IPS-15b (cell line): Measurements from ENCODE around the gene MAGEA11.
"Not testable (repeated sequence)": the region's sequence is repeated elsewhere in the genome, so short reads cannot be mapped to it uniquely, and the experiment has no call there.

Experiments
- H3K27me3 ChIP-seq: one replicate; pipeline ENCODE4 v1.6.1; 2013; ENCODE audit warnings: low read length; ENCODE audit not compliant: control insufficient read depth, insufficient read depth
- H3K36me3 ChIP-seq: one replicate; pipeline ENCODE4 v1.6.1; 2013; ENCODE audit warnings: low read length; ENCODE audit not compliant: control insufficient read depth, insufficient read depth
- H3K4me1 ChIP-seq: one replicate; pipeline ENCODE4 v1.6.1; 2013; ENCODE audit warnings: mild to moderate bottlenecking, low read length; ENCODE audit not compliant: control insufficient read depth, insufficient read depth
- H3K4me3 ChIP-seq: one replicate; pipeline ENCODE4 v1.5.1; 2013; ENCODE audit warnings: low read depth, low read length
- H3K9ac ChIP-seq: one replicate; pipeline ENCODE4 v1.6.1; 2013; ENCODE audit warnings: low read depth, mild to moderate bottlenecking, low read length
- H3K9me3 ChIP-seq: one replicate; pipeline ENCODE4 v1.6.1; 2013; ENCODE audit warnings: mild to moderate bottlenecking, low read length; ENCODE audit not compliant: control insufficient read depth, insufficient read depth

The MAGEA11 gene

DNA sequence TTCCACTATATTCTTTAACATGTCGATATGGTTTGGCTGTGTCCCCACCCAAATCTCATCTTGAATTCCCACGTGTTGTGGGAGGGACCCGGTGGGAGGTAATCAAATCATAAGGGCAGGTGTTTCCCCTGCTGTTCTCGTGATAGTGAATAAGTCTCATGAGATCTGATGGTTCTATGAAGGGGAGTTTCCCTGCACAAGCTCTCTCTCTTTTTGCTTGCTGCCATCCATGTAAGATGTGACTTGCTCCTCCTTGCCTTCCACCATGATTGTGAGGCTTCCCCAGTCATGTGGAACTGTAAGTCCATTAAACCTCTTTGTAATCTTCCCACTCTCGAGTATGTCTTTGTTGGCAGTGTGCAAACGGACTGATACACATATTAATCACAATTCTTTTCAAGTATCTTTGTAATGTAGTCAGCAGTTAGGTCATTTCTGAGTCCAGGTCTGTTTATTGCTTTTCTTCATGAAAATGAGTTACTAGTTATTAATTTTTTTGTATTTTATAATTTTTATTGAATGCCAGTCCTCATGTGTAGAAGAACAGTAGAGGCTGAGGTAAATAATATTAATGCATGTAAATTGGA lies 19.1 kb upstream of the MAGEA11 start:
- H3K9me3 ChIP-seq, H3K9ac ChIP-seq, H3K36me3 ChIP-seq, H3K27me3 ChIP-seq, H3K4me1 ChIP-seq, H3K4me3 ChIP-seq: not testable (repeated sequence)

DNA sequence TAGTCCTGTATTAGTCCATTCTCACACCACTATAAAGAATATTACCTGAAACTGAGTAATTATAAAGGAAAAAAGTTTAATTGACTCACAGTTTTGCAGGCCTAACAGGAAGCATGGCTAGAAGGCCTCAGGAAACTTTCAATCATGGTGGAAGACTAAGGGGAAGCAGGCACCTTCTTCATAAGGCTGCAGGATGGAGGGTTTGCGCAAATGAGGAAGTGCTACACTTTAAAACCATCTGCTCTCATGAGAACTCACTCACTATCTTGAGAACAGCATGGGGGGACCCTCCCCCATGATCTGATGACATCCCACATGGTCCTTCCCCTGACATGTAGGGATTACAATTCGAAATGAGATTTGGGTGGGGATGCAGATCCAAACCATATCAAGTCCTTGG lies 12.1 kb upstream of the MAGEA11 start:
- H3K36me3 ChIP-seq: no peaks in the 10 kb centered on the region
- H3K27me3 ChIP-seq: no peaks in the 10 kb centered on the region
- peaks cover 2% of the 10 kb centered on the region for H3K9me3 ChIP-seq
- no peak overlapping the region for H3K4me3 ChIP-seq
- no peak overlapping the region for H3K9ac ChIP-seq
- no peaks in the 10 kb centered on the region for H3K4me1 ChIP-seq

DNA sequence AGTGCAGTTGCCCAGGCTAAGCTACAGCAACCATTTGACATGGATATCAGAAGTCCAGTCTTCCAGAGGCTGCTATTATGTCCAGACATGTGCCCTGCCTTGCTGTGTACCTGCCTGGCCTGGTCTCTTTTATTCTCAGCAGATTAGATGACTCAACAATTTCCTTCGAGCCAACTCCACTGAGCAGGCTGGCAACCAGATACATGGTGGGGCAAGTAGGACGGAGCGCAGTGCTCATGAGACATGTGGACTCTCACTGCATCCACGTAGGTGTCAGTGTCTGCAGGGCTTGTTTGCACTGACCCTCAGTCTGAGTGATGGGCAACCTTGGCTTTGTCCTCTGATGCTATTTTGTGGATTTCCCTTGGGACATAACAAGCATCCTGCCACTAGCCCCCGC lies 7.2 kb upstream of the MAGEA11 start:
- Histone ChIP-seq H3K36me3 (no peaks in the 10 kb centered on the region), H3K4me3 (no peak overlapping the region), H3K27me3 (no peaks in the 10 kb centered on the region), H3K9me3 (no peaks in the 10 kb centered on the region), H3K9ac (no peak overlapping the region), H3K4me1 (no peaks in the 10 kb centered on the region)

DNA sequence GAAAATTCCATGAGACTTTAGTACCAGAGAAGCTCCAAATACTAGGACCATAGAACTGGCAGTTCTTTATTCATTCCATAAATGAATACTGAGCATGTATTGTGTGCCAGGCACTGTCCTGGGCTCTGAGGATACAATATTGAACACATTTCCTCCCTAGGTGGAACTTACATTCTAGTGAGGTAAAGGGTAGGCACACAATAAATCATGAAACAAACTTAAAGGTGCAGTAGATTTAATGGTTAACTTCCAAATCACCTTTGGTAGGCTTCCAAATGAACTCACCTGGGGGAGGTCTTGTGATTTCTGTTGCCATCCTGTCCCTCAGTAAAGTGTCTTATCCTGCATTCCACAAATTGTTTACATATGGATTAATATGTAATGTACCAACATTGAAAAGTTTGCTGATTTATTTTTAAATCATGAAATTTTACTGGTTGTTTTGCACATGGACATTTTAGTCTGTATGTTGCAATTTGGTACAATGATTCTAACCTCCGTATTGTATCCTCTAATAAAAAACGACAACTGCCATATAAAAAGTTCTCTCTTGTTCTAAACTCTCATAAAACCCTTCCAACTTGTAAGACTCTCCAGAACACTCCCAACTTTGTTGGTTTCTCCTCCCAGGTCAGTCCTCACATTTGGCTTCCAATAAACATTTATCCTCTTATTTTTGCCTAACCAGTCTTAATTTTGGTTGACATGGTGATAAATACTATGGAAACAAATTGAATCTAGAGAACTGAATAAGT lies 4.5 kb upstream of the MAGEA11 start:
- Histone ChIP-seq H3K4me1 (no peaks in the 10 kb centered on the region), H3K9me3 (no peaks in the 10 kb centered on the region), H3K27me3 (no peaks in the 10 kb centered on the region)

DNA sequence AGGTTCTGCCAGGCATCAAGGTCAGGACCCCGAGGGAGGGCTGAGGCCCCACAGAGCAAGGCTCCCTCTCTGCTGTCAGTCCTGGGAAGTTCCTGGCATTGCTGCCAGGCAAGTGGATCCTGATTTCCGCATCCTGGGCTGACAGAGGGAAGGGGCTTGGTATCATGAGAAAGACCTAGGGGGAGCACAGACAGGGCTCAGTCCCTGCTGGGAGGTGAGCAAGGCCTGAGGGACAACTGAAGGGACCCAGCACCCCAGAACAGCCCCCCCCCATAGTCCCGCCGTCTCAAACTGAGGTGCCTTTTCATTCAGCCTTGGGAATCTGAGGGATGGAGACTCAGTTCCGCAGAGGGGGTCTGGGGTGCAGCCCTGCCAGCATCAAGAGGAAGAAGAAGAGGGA lies 971 bp downstream of the MAGEA11 start:
- H3K9ac ChIP-seq: no peak overlapping the region
- H3K36me3 ChIP-seq: peaks cover 4% of the 10 kb centered on the region
- H3K4me1 ChIP-seq: no peaks in the 10 kb centered on the region
- H3K27me3 ChIP-seq: peaks cover 8% of the 10 kb centered on the region
- no peak overlapping the region for H3K4me3 ChIP-seq
- H3K9me3 ChIP-seq: no peaks in the 10 kb centered on the region

More for the DNA sequence above, 4.5 kb upstream of the MAGEA11 start:
- Histone ChIP-seq H3K4me3 (no peak overlapping the region), H3K36me3 (no peaks in the 10 kb centered on the region), H3K9ac (no peak overlapping the region)

DNA sequence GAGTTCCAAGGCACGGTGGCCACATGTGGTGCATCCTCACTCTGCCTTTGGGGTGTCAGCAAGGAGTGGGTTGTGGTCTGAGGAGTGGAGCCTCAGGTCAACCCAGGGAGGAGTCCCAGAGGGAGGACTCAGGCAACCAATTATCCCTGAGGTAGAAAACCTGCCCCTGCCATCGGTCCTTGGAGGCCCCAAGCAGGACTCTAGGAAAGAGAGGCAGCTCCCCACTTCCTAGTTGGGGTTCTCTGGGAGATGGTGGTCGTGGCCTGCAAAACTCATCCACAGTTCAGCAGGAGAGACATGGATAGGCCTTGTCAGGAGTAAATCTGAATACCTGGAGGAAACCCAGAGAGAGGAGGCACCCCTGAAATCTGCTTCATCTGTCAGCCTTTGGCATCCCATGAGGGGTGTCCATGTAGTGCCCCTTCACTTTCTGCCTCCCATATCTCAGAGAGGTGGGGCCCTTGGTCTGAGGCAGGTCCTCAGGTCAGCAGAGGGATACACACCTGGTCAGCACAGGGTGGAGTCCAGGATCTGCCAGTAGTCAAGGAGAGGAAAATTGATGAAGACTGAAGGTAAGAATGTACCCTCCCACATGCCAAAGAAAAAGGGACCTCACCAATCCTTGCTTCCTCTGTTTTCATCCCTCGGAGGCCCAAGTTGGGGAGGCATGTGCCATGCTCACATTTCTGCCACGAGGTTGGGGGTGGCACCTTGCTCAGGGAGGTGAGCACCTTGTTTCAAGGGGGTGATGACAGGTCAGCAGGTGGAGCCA lies 1.6 kb downstream of the MAGEA11 start:
- Histone ChIP-seq H3K4me3 (no peak overlapping the region), H3K9ac (no peak overlapping the region), H3K36me3 (peaks cover 4% of the 10 kb centered on the region), H3K9me3 (no peaks in the 10 kb centered on the region), H3K4me1 (no peaks in the 10 kb centered on the region), H3K27me3 (peaks cover 8% of the 10 kb centered on the region)

DNA sequence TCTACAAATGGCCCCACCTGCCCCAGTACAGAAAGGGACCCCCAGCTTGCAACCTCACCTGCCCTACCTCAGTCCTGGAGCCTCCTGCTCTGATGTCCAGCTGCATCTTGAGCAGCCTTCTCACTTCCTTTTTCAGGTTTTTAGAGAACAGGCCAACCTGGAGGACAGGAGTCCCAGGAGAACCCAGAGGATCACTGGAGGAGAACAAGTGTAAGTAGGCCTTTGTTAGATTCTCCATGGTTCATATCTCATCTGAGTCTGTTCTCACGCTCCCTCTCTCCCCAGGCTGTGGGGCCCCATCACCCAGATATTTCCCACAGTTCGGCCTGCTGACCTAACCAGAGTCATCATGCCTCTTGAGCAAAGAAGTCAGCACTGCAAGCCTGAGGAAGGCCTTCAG lies 3.6 kb downstream of the MAGEA11 start:
- Histone ChIP-seq H3K4me3 (no peak overlapping the region), H3K27me3 (peaks cover 27% of the 10 kb centered on the region), H3K9me3 (peaks cover 3% of the 10 kb centered on the region), H3K4me1 (no peaks in the 10 kb centered on the region), H3K9ac (no peak overlapping the region), H3K36me3 (peaks cover 4% of the 10 kb centered on the region)

DNA sequence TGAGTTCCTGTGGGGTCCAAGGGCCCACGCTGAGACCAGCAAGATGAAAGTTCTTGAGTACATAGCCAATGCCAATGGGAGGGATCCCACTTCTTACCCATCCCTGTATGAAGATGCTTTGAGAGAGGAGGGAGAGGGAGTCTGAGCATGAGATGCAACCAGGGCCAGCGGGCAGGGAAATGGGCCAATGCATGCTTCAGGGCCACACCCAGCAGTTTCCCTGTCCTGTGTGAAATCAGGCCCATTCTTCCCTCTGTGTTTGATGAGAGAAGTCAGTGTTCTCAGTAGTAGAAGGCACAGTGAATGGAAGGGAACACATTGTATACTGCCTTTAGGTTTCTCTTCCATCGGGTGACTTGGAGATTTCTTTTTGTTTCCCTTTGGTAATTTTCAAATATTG lies 4.8 kb downstream of the MAGEA11 start:
- peaks cover 3% of the 10 kb centered on the region for H3K9me3 ChIP-seq
- H3K4me1 ChIP-seq: no peaks in the 10 kb centered on the region
- H3K36me3 ChIP-seq: peaks cover 4% of the 10 kb centered on the region
- H3K9ac ChIP-seq: no peak overlapping the region
- peaks cover 30% of the 10 kb centered on the region for H3K27me3 ChIP-seq
- no peak overlapping the region for H3K4me3 ChIP-seq

DNA sequence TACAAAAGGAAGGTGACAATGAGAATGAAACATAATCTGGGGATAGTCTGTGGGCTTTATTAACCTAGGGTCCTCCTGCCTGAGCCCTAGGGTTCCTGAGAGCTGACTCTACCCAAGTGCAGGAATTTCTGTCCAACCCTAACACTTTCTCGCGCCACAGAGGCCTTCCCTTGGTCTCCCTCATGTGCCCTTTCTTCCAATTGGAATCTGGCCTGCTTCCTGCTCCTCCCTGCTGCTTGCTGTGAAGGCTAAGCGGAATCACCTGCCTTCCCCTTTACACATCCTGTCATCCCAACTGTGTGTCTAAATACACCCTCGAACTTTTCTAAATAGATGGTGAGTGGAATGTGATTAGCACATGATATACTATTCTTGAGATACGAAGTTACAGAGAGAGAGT lies 5.9 kb downstream of the MAGEA11 start:
- Histone ChIP-seq H3K9me3 (peaks cover 3% of the 10 kb centered on the region), H3K27me3 (peaks cover 30% of the 10 kb centered on the region), H3K36me3 (peaks cover 4% of the 10 kb centered on the region), H3K9ac (no peak overlapping the region), H3K4me3 (no peak overlapping the region), H3K4me1 (no peaks in the 10 kb centered on the region)

DNA sequence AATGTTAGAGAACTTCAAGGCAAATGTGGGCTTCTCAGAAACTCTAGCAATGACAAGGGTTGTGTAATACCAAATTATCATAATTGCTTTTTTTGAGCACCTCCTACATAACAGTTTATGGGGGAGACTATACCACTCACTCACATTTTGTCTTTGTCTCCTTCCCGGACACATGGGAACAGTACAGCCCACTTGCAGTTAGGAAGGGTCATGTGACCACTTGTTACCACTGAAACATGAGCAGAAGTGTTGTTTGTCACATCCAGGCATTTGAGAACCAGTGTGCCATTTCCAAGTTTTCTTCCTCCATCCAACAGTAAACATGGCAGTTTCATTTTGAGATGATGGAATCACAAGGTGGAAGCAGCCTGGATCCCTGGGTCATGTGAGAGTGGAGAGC lies 6.9 kb downstream of the MAGEA11 start:
- H3K36me3 ChIP-seq: peaks cover 4% of the 10 kb centered on the region
- H3K9me3 ChIP-seq: peaks cover 3% of the 10 kb centered on the region
- no peak overlapping the region for H3K9ac ChIP-seq
- H3K27me3 ChIP-seq: peaks cover 30% of the 10 kb centered on the region
- no peaks in the 10 kb centered on the region for H3K4me1 ChIP-seq
- no peak overlapping the region for H3K4me3 ChIP-seq

DNA sequence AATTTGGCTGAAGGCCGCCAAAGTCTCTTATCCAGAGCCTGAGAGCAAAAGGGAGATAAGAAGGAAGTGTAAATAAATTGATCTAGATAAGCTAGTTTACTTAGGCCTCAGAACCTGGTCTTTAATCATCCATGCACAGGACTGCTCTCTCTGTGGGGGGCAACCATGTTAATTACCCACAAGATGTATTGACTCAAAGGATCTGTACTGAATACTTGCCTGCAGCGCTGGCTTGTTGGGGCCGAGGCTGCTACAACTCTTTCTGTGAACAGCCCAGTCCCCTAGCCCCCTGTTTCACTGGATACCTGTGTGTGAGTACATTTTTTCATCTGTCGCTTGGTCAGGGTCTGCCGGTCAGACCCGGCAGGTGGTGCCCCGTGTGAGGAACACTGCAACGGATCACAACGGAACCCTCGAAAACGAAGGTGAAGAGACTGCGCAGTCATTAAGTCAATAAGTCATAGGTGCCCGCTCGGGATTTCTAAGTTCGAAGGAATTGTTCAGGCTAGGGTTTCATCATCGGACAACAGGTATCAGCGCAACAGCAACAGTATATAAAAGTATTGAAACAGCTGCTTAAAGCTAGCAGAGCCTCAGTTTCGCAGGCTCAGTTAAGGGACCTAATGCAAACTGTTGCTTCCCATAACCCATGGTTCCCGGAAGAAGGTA lies 8.3 kb downstream of the MAGEA11 start:
- no peak overlapping the region for H3K9ac ChIP-seq
- H3K36me3 ChIP-seq: no peaks in the 10 kb centered on the region
- H3K9me3 ChIP-seq: peaks cover 3% of the 10 kb centered on the region
- H3K4me3 ChIP-seq: no peak overlapping the region
- peaks cover 30% of the 10 kb centered on the region for H3K27me3 ChIP-seq
- no peaks in the 10 kb centered on the region for H3K4me1 ChIP-seq
